NCI-H1105 treated with DMSO at 0.1 percent for 48 hours (cell line): ENCODE measurements around the gene FLNC.
A peak's percentile ranks its signal among the peaks of the same experiment; 100 is the strongest.

Experiments
- DNase-seq: peaks from one replicate; lab custom pipeline; 2025; lab: John Stamatoyannopoulos, UW

Gene FLNC

GRCh38 chr7:128865303-128865702, 35.1 kb downstream of the FLNC start:
- DNase-seq: no peak

GRCh38 chr7:128865996-128866877, 36.0 kb downstream of the FLNC start:
- DNase-seq: no peak

- no peak for DNase-seq
These were observed 37.0 kb downstream of the FLNC start for GRCh38 chr7:128867241-128867640.

GRCh38 chr7:128867842-128868623, 37.8 kb downstream of the FLNC start:
- DNase-seq: peak; percentile 83

GRCh38 chr7:128868624-128869137, 38.5 kb downstream of the FLNC start:
- DNase-seq: no peak

GRCh38 chr7:128869138-128869943, 39.1 kb downstream of the FLNC start:
- no peak for DNase-seq

- DNase-seq: no peak
These were observed 39.7 kb downstream of the FLNC start for GRCh38 chr7:128869944-128870285.

- no peak for DNase-seq
These were observed 40.8 kb downstream of the FLNC start for GRCh38 chr7:128871050-128871449.

GRCh38 chr7:128872394-128872824, 42.2 kb downstream of the FLNC start:
- DNase-seq: no peak

GRCh38 chr7:128873234-128873633, 43.0 kb downstream of the FLNC start:
- DNase-seq: no peak

- DNase-seq: peak; percentile 87
These were observed 44.2 kb downstream of the FLNC start for GRCh38 chr7:128874140-128875031.

- DNase-seq: no peak
These were observed 45.3 kb downstream of the FLNC start for GRCh38 chr7:128875523-128875948.

GRCh38 chr7:128876127-128876526, 45.9 kb downstream of the FLNC start:
- no peak for DNase-seq

GRCh38 chr7:128876586-128876977, 46.4 kb downstream of the FLNC start:
- DNase-seq: no peak

GRCh38 chr7:128876978-128877755, 47.0 kb downstream of the FLNC start:
- no peak for DNase-seq

- no peak for DNase-seq
These were observed 47.5 kb downstream of the FLNC start for GRCh38 chr7:128877756-128878120.

- no peak for DNase-seq
These were observed 48.3 kb downstream of the FLNC start for GRCh38 chr7:128878226-128879105.

GRCh38 chr7:128879461-128879938, 49.3 kb downstream of the FLNC start:
- DNase-seq: no peak
